Activated T-helper 2 cell treated with anti-CD3 and anti-CD28 coated beads, Interferon-gamma antibody, Interleukin-2, Interleukin-4, amounts not matched to agents 10 μg/mL and 5 μg/mL and 100 μg/mL, durations not matched to agents 14 hours and 24 hours and 36 hours (primary cell): ENCODE data around the gene STX17. TPM values are rescaled to one million over a fixed set of nuclear protein-coding genes. Genes with fewer than 3 reads are reported as not detected.

ENCODE experiments used
- DNase-seq: peaks from one replicate; pipeline ENCODE4 v3.0.0; 2021; ENCODE audit warnings: low spot score
- H3K27ac Mint-ChIP-seq: one replicate; pipeline ENCODE4 v1.8.0; 2021; ENCODE audit warnings: mixed read lengths
- H3K27me3 Mint-ChIP-seq: one replicate; pipeline ENCODE4 v1.8.0; 2021; ENCODE audit warnings: low read depth, mixed read lengths
- H3K36me3 Mint-ChIP-seq: one replicate; pipeline ENCODE4 v1.8.0; 2021; ENCODE audit warnings: low read depth, mixed read lengths
- H3K4me1 Mint-ChIP-seq: one replicate; pipeline ENCODE4 v1.8.0; 2021; ENCODE audit warnings: low read depth, mixed read lengths
- H3K4me3 Mint-ChIP-seq: one replicate; pipeline ENCODE4 v1.8.0; 2021; ENCODE audit warnings: low read depth, mild to moderate bottlenecking, moderate library complexity, mixed read lengths
- H3K9me3 Mint-ChIP-seq: one replicate; pipeline ENCODE4 v1.8.0; 2021; ENCODE audit warnings: mixed read lengths
- intact Hi-C: fragments of 100-400 bp; cut with micrococcal nuclease; formaldehyde crosslinking; loops from one replicate; pipeline ENCODE4 v1.15.1; 2023
- total RNA-seq: library from RNA; stranded (reverse); gene quantifications from 2 replicates; pipeline ENCODE4 v1.2.3, GENCODE V29; 2022

Gene STX17
- total RNA-seq, 1 donor from 2014 or later, result 27.6 TPM

GRCh38 chr9:99953861-99954507, 47.5 kb downstream of the STX17 start:
- intact Hi-C loops, result no loop called here
- Mint-ChIP-seq H3K27ac (no peak overlapping the region), H3K9me3 (peaks cover 4% of the 10 kb centered on the region), H3K4me1 (peaks cover 12% of the 10 kb centered on the region), H3K27me3 (no peaks in the 10 kb centered on the region), H3K4me3 (no peak overlapping the region), H3K36me3 (peaks cover 36% of the 10 kb centered on the region)
- no peak for DNase-seq

GRCh38 chr9:99954819-99955218, 48.4 kb downstream of the STX17 start:
- no peaks in the 10 kb centered on the region for H3K27me3 Mint-ChIP-seq
- no peak overlapping the region for H3K4me3 Mint-ChIP-seq
- H3K4me1 Mint-ChIP-seq, result peaks cover 12% of the 10 kb centered on the region
- DNase-seq, result no peak
- no peak overlapping the region for H3K27ac Mint-ChIP-seq
- H3K36me3 Mint-ChIP-seq, result peaks cover 37% of the 10 kb centered on the region
- intact Hi-C loops, result loop anchor here (5.0 kb wide), 2 partner anchors 88 to 133 kb away; partner anchors contain the start of gene NR4A3
- peaks cover 4% of the 10 kb centered on the region for H3K9me3 Mint-ChIP-seq

- intact Hi-C loops, result loop anchor here (5.0 kb wide), 2 partner anchors 88 to 133 kb away; partner anchors contain the start of gene NR4A3
- H3K27me3 Mint-ChIP-seq, result no peaks in the 10 kb centered on the region
- peaks cover 4% of the 10 kb centered on the region for H3K9me3 Mint-ChIP-seq
- DNase-seq, result no peak
- H3K27ac Mint-ChIP-seq, result no peak overlapping the region
- no peak overlapping the region for H3K4me3 Mint-ChIP-seq
- peaks cover 12% of the 10 kb centered on the region for H3K4me1 Mint-ChIP-seq
- H3K36me3 Mint-ChIP-seq, result peaks cover 35% of the 10 kb centered on the region
Observed at GRCh38 chr9:99955606-99956005, 49.2 kb downstream of the STX17 start.

- Mint-ChIP-seq H3K9me3 (no peaks in the 10 kb centered on the region), H3K27ac (no peak overlapping the region), H3K36me3 (peaks cover 30% of the 10 kb centered on the region), H3K4me3 (no peak overlapping the region), H3K4me1 (no peaks in the 10 kb centered on the region), H3K27me3 (no peaks in the 10 kb centered on the region)
- intact Hi-C loops, result no loop called here
- DNase-seq, result no peak
Observed at GRCh38 chr9:99962680-99963261, 56.3 kb downstream of the STX17 start.

- no peak overlapping the region for H3K27ac Mint-ChIP-seq
- H3K4me1 Mint-ChIP-seq, result no peaks in the 10 kb centered on the region
- no peak overlapping the region for H3K4me3 Mint-ChIP-seq
- H3K27me3 Mint-ChIP-seq, result no peaks in the 10 kb centered on the region
- peaks cover 33% of the 10 kb centered on the region for H3K36me3 Mint-ChIP-seq
- no peaks in the 10 kb centered on the region for H3K9me3 Mint-ChIP-seq
- intact Hi-C loops, result no loop called here
- no peak for DNase-seq
Observed at GRCh38 chr9:99964336-99964735, 57.9 kb downstream of the STX17 start.

GRCh38 chr9:99966001-99966400, 59.5 kb downstream of the STX17 start:
- intact Hi-C loops, result no loop called here

GRCh38 chr9:99966716-99967115, 60.3 kb downstream of the STX17 start:
- no peak overlapping the region for H3K4me3 Mint-ChIP-seq
- intact Hi-C loops, result no loop called here
- no peak for DNase-seq
- H3K27ac Mint-ChIP-seq, result no peak overlapping the region
- H3K27me3 Mint-ChIP-seq, result no peaks in the 10 kb centered on the region
- H3K4me1 Mint-ChIP-seq, result no peaks in the 10 kb centered on the region
- H3K9me3 Mint-ChIP-seq, result no peaks in the 10 kb centered on the region
- H3K36me3 Mint-ChIP-seq, result peaks cover 31% of the 10 kb centered on the region

More at GRCh38 chr9:99966001-99966400, 59.5 kb downstream of the STX17 start:
- no peaks in the 10 kb centered on the region for H3K9me3 Mint-ChIP-seq
- H3K4me1 Mint-ChIP-seq, result no peaks in the 10 kb centered on the region
- peaks cover 35% of the 10 kb centered on the region for H3K36me3 Mint-ChIP-seq
- no peaks in the 10 kb centered on the region for H3K27me3 Mint-ChIP-seq
- H3K4me3 Mint-ChIP-seq, result no peak overlapping the region
- H3K27ac Mint-ChIP-seq, result no peak overlapping the region
- no peak for DNase-seq

GRCh38 chr9:99967457-99967856, 61.0 kb downstream of the STX17 start:
- Mint-ChIP-seq H3K27me3 (no peaks in the 10 kb centered on the region), H3K4me3 (no peak overlapping the region), H3K27ac (no peak overlapping the region), H3K36me3 (peaks cover 31% of the 10 kb centered on the region), H3K9me3 (no peaks in the 10 kb centered on the region), H3K4me1 (no peaks in the 10 kb centered on the region)
- DNase-seq, result no peak
- intact Hi-C loops, result no loop called here

GRCh38 chr9:99970481-99970880, 64.0 kb downstream of the STX17 start:
- intact Hi-C loops, result no loop called here

GRCh38 chr9:99971410-99971809, 65.0 kb downstream of the STX17 start:
- DNase-seq, result no peak
- intact Hi-C loops, result no loop called here
- Mint-ChIP-seq H3K27ac (no peak overlapping the region), H3K4me1 (no peaks in the 10 kb centered on the region), H3K27me3 (no peaks in the 10 kb centered on the region), H3K9me3 (no peaks in the 10 kb centered on the region), H3K36me3 (peaks cover 29% of the 10 kb centered on the region), H3K4me3 (no peak overlapping the region)

More at GRCh38 chr9:99970481-99970880, 64.0 kb downstream of the STX17 start:
- no peaks in the 10 kb centered on the region for H3K27me3 Mint-ChIP-seq
- H3K36me3 Mint-ChIP-seq, result peaks cover 29% of the 10 kb centered on the region
- H3K4me3 Mint-ChIP-seq, result no peak overlapping the region
- H3K9me3 Mint-ChIP-seq, result no peaks in the 10 kb centered on the region
- no peaks in the 10 kb centered on the region for H3K4me1 Mint-ChIP-seq
- H3K27ac Mint-ChIP-seq, result no peak overlapping the region
- DNase-seq, result no peak

GRCh38 chr9:99973455-99973854, 67.0 kb downstream of the STX17 start:
- Mint-ChIP-seq H3K27me3 (no peaks in the 10 kb centered on the region), H3K9me3 (no peaks in the 10 kb centered on the region), H3K27ac (no peak overlapping the region), H3K4me1 (no peaks in the 10 kb centered on the region), H3K36me3 (peaks cover 19% of the 10 kb centered on the region), H3K4me3 (no peak overlapping the region)
- intact Hi-C loops, result no loop called here
- no peak for DNase-seq

- Mint-ChIP-seq H3K36me3 (peaks cover 7% of the 10 kb centered on the region), H3K4me3 (no peak overlapping the region), H3K4me1 (no peaks in the 10 kb centered on the region), H3K9me3 (no peaks in the 10 kb centered on the region), H3K27ac (no peak overlapping the region), H3K27me3 (no peaks in the 10 kb centered on the region)
- DNase-seq, result no peak
- intact Hi-C loops, result no loop called here
Observed at GRCh38 chr9:99977033-99977792, 70.8 kb downstream of the STX17 start.

- Mint-ChIP-seq H3K4me1 (no peaks in the 10 kb centered on the region), H3K27ac (no peak overlapping the region), H3K4me3 (no peak overlapping the region), H3K9me3 (no peaks in the 10 kb centered on the region), H3K36me3 (peaks cover 7% of the 10 kb centered on the region), H3K27me3 (no peaks in the 10 kb centered on the region)
- no peak for DNase-seq
- intact Hi-C loops, result no loop called here
Observed at GRCh38 chr9:99978221-99978620, 71.8 kb downstream of the STX17 start.
